Body of pancreas (tissue), 4 donors: ENCODE data around the gene RAET1G. TPM values are rescaled to one million over a fixed set of nuclear protein-coding genes. Genes with fewer than 3 reads are reported as not detected.
A peak's percentile ranks its signal among the peaks of the same experiment; 100 is the strongest.

Experiments
- ATAC-seq: fragments of 150-250 bp; one replicate; pipeline ENCODE4 v1.9.1; 2016
- DNase-seq, 4 donors: peaks; one replicate each; pipeline ENCODE4 v3.0.0-alpha.2; 2019
- H3K27ac ChIP-seq, 4 donors: fragments of 200-600 bp; sonication (generic); 1 replicate in 3 of 4; 2 replicates in 1 of 4; pipeline versions ENCODE4 v1.5.1 to v1.6.1; 2016 to 2019; ENCODE audit warnings: mild to moderate bottlenecking in 1 of 4, mixed read lengths in 1 of 4, moderate library complexity in 1 of 4
- H3K27me3 ChIP-seq, 2 donors: fragments of 200-600 bp; sonication (generic); one replicate each; pipeline ENCODE4 v1.6.0; 2016; ENCODE audit warnings: mild to moderate bottlenecking in 1 of 2
- H3K36me3 ChIP-seq, 2 donors: fragments of 200-600 bp; sonication (generic); replicated peaks in 1 of 2; 2 replicates each; pipeline ENCODE4 v1.5.1; 2016; ENCODE audit warnings: low read depth in 2 of 2; ENCODE audit not compliant: insufficient read depth in 1 of 2
- H3K4me1 ChIP-seq: fragments of 200-600 bp; sonication (generic); one replicate; pipeline ENCODE4 v1.6.0; 2016
- H3K4me3 ChIP-seq, 2 donors: fragments of 200-600 bp; sonication (generic); 1 replicate in 1 of 2; 2 replicates in 1 of 2; pipeline ENCODE4 v1.5.1; 2016 to 2019
- H3K9me3 ChIP-seq, 3 donors: fragments of 200-600 bp; sonication (generic); 1 replicate in 2 of 3; 2 replicates in 1 of 3; pipeline ENCODE4 v1.5.1; 2016
- CTCF ChIP-seq, 7 experiments: fragments of 450-650 bp in 4 of 7; fragments of 200-600 bp in 3 of 7; sonication (generic) in 3 of 7; IDR thresholded peaks; one replicate each; pipeline ENCODE4 v1.5.1; 2016 to 2019; ENCODE audit warnings: antibody characterized with exemption in 7 of 7
- POLR2A ChIP-seq, 3 donors: fragments of 450-650 bp; IDR thresholded peaks; one replicate each; pipeline ENCODE4 v1.6.1; 2016; ENCODE audit warnings: antibody characterized with exemption in 3 of 3, mild to moderate bottlenecking in 2 of 3
- WGBS, 2 donors: methylation state at CpG; one replicate each; pipeline ENCODE4 v1.1.5; 2017; 5-methylcytosine and 5-hydroxymethylcytosine counted together
- intact Hi-C: fragments of 100-400 bp; cut with DNase I; formaldehyde crosslinking; loops from one replicate; pipeline ENCODE4 v1.15.1; 2023
- total RNA-seq, 2 donors: library from RNA; depleted of rRNA; stranded (reverse); fragments of >200 nt; gene quantifications; one replicate each; pipeline ENCODE4 v1.1.0, GENCODE V29; 2016

RAET1G gene
- total RNA-seq, 2 donors from 2014 or later, result not detected

GRCh38 chr6:149885888-149886287, 37.0 kb downstream of the RAET1G start:
- no peak for TF ChIP-seq POLR2A (IDR thresholded peaks at IDR 0.05)
- no peak for TF ChIP-seq CTCF (IDR thresholded peaks at IDR 0.05)
- ATAC-seq (no peak), DNase-seq (no peak)
- Histone ChIP-seq H3K9me3 (no peaks in the 10 kb centered on the region), H3K27me3 (no peaks in the 10 kb centered on the region), H3K27ac (no peak overlapping the region), H3K4me1 (no peaks in the 10 kb centered on the region), H3K36me3 (no peaks in the 10 kb centered on the region), H3K4me3 (no peak overlapping the region)
- 70 to 85% methylated on average over 3 of the region's 3 CpGs for WGBS, 2 donors
- intact Hi-C loops, result no loop called here

- Histone ChIP-seq H3K36me3 (no peaks in the 10 kb centered on the region), H3K4me3 (no peak overlapping the region), H3K27ac (no peak overlapping the region), H3K9me3 (no peaks in the 10 kb centered on the region), H3K4me1 (no peaks in the 10 kb centered on the region), H3K27me3 (no peaks in the 10 kb centered on the region)
- ATAC-seq (no peak), DNase-seq (no peak)
- TF ChIP-seq POLR2A (IDR thresholded peaks at IDR 0.05) (no peak), CTCF (IDR thresholded peaks at IDR 0.05) (no peak)
- intact Hi-C loops, result no loop called here
- WGBS, 2 donors, result 69 to 81% methylated on average over 7 of the region's 7 CpGs
These were observed 38.3 kb downstream of the RAET1G start for GRCh38 chr6:149884617-149885016.

GRCh38 chr6:149884215-149884614, 38.7 kb downstream of the RAET1G start:
- Histone ChIP-seq H3K27me3 (no peaks in the 10 kb centered on the region), H3K4me3 (no peak overlapping the region), H3K27ac (no peak overlapping the region), H3K36me3 (no peaks in the 10 kb centered on the region), H3K9me3 (no peaks in the 10 kb centered on the region), H3K4me1 (no peaks in the 10 kb centered on the region)
- TF ChIP-seq CTCF (IDR thresholded peaks at IDR 0.05), result no peak
- TF ChIP-seq POLR2A (IDR thresholded peaks at IDR 0.05), result no peak
- 32 to 49% methylated on average over 11 of the region's 11 CpGs for WGBS, 2 donors
- intact Hi-C loops, result no loop called here
- ATAC-seq (peak; percentile 53), DNase-seq (peak in 3 of 4 donors; percentile 31 to 51 (median 50))

GRCh38 chr6:149881860-149882259, 41.1 kb downstream of the RAET1G start:
- H3K36me3 ChIP-seq, result no peaks in the 10 kb centered on the region
- no peaks in the 10 kb centered on the region for H3K27me3 ChIP-seq
- 91 to 94% methylated on average over 2 of the region's 2 CpGs for WGBS, 2 donors
- no peak for DNase-seq
- H3K27ac ChIP-seq, result no peak overlapping the region
- intact Hi-C loops, result no loop called here
- TF ChIP-seq POLR2A (IDR thresholded peaks at IDR 0.05) (no peak), CTCF (IDR thresholded peaks at IDR 0.05) (no peak)
- no peak for ATAC-seq
- no peaks in the 10 kb centered on the region for H3K9me3 ChIP-seq
- no peaks in the 10 kb centered on the region for H3K4me1 ChIP-seq
- no peak overlapping the region for H3K4me3 ChIP-seq

- WGBS, 2 donors, result 76 to 95% methylated on average over 4 to 10 of the region's 10 CpGs
- Histone ChIP-seq H3K9me3 (no peaks in the 10 kb centered on the region), H3K36me3 (no peaks in the 10 kb centered on the region), H3K4me3 (no peak overlapping the region), H3K27me3 (no peaks in the 10 kb centered on the region), H3K27ac (no peak overlapping the region), H3K4me1 (no peaks in the 10 kb centered on the region)
- TF ChIP-seq POLR2A (IDR thresholded peaks at IDR 0.05) (no peak), CTCF (IDR thresholded peaks at IDR 0.05) (no peak)
- ATAC-seq (no peak), DNase-seq (no peak)
- intact Hi-C loops, result no loop called here
These were observed 41.7 kb downstream of the RAET1G start for GRCh38 chr6:149881066-149881766.
